Neural cell (in vitro differentiated cells): ENCODE data around the gene CENPP. TPM values are rescaled to one million over a fixed set of nuclear protein-coding genes. Genes with fewer than 3 reads are reported as not detected.

Source experiments
- H2AFZ ChIP-seq: fragments of 200-600, 300-800 bp; sonication (generic), shearing (Covaris generic); 2 replicates; pipeline ENCODE4 v1.6.0; 2014; ENCODE audit warnings: low read depth, mild to moderate bottlenecking, antibody characterized with exemption, low read length, moderate library complexity
- H3F3A ChIP-seq: fragments of 200-600 bp; shearing (Covaris generic); 2 replicates; pipeline ENCODE4 v1.6.1; 2016; ENCODE audit warnings: mild to moderate bottlenecking, moderate library complexity, mixed read lengths, antibody characterized with exemption, low read length; ENCODE audit not compliant: insufficient read depth, poor library complexity, severe bottlenecking
- H3K27ac ChIP-seq: fragments of 200-600, 300-800 bp; sonication (generic), shearing (Covaris generic); 2 replicates; pipeline ENCODE4 v1.5.1; 2014; ENCODE audit warnings: mild to moderate bottlenecking, low read length, moderate library complexity
- H3K27me3 ChIP-seq: fragments of 300-800, 200-600 bp; sonication (generic), shearing (Covaris generic); 2 replicates; pipeline ENCODE4 v1.6.0; 2014; ENCODE audit warnings: mild to moderate bottlenecking, low read depth, low read length, moderate library complexity; ENCODE audit not compliant: insufficient read depth
- H3K36me3 ChIP-seq: fragments of 300-800, 200-600 bp; sonication (generic), shearing (Covaris generic); 2 replicates; pipeline ENCODE4 v1.5.1; 2014; ENCODE audit warnings: mild to moderate bottlenecking, antibody characterized with exemption, low read length, moderate library complexity; ENCODE audit not compliant: insufficient read depth
- H3K4me2 ChIP-seq: fragments of 300-800, 200-600 bp; sonication (generic), shearing (Covaris generic); 2 replicates; pipeline ENCODE4 v1.6.0; 2014; ENCODE audit warnings: mild to moderate bottlenecking, low read length
- H3K4me3 ChIP-seq: fragments of 300-800, 200-600 bp; sonication (generic), shearing (Covaris generic); 2 replicates; pipeline ENCODE4 v1.5.1; 2014; ENCODE audit warnings: mild to moderate bottlenecking, low read length, moderate library complexity
- H3K79me2 ChIP-seq: fragments of 200-600 bp; shearing (Covaris generic); replicated peaks from 2 replicates; pipeline ENCODE4 v1.6.0; 2014; ENCODE audit warnings: mild to moderate bottlenecking, low read length, moderate library complexity; ENCODE audit not compliant: insufficient read depth
- H3K9ac ChIP-seq: fragments of 300-800, 200-600 bp; sonication (generic), shearing (Covaris generic); 2 replicates; pipeline ENCODE4 v1.6.1; 2016; ENCODE audit warnings: mild to moderate bottlenecking, low read length, mixed read lengths
- H3K9me2 ChIP-seq: fragments of 200-600 bp; shearing (Covaris generic); 2 replicates; pipeline ENCODE4 v1.6.1; 2016; ENCODE audit warnings: mild to moderate bottlenecking, low read length, mixed read lengths; ENCODE audit not compliant: insufficient read depth
- H3K9me3 ChIP-seq: fragments of 200-600, 300-800 bp; sonication (generic), shearing (Covaris generic); 2 replicates; pipeline ENCODE4 v1.6.1; 2016; ENCODE audit warnings: mild to moderate bottlenecking, mixed run types, low read length, moderate library complexity, mixed read lengths
- H4K20me1 ChIP-seq: fragments of 200-600 bp; shearing (Covaris generic); 2 replicates; pipeline ENCODE4 v1.6.1; 2016; ENCODE audit warnings: mild to moderate bottlenecking, mixed run types; ENCODE audit not compliant: insufficient read depth
- CTCF ChIP-seq: fragments of 450-650 bp; IDR thresholded peaks from 2 replicates; pipeline ENCODE4 v1.5.1; 2014; ENCODE audit warnings: antibody characterized with exemption, mild to moderate bottlenecking, moderate library complexity; ENCODE audit not compliant: poor library complexity, severe bottlenecking
- EP300 ChIP-seq: fragments of 450-650 bp; conservative IDR thresholded peaks from 2 replicates; pipeline ENCODE4 v1.6.1; 2014; ENCODE audit warnings: antibody characterized with exemption, mild to moderate bottlenecking, moderate library complexity; ENCODE audit not compliant: poor library complexity, severe bottlenecking
- EZH2 ChIP-seq: fragments of 200-600, 300-800 bp; shearing (Covaris generic), sonication (generic); IDR thresholded peaks from 2 replicates; pipeline ENCODE4 v1.6.1; 2014; ENCODE audit warnings: antibody characterized with exemption, low read length, borderline replicate concordance, mild to moderate bottlenecking; ENCODE audit not compliant: insufficient read depth, poor library complexity, severe bottlenecking
- MXI1 ChIP-seq: fragments of 450-650 bp; conservative IDR thresholded peaks from 2 replicates; pipeline ENCODE4 v1.6.1; 2014; ENCODE audit warnings: antibody characterized with exemption, mild to moderate bottlenecking; ENCODE audit not compliant: poor library complexity, severe bottlenecking
- POLR2AphosphoS5 ChIP-seq: IDR thresholded peaks from 2 replicates; pipeline ENCODE4 v1.6.1; 2012
- RAD21 ChIP-seq: fragments of 450-650 bp; conservative IDR thresholded peaks from 2 replicates; pipeline ENCODE4 v1.6.1; 2014; ENCODE audit warnings: antibody characterized with exemption, mild to moderate bottlenecking, moderate library complexity
- REST ChIP-seq: IDR thresholded peaks from 2 replicates; pipeline ENCODE4 v1.6.1; 2012; ENCODE audit warnings: borderline replicate concordance
- SMC3 ChIP-seq: fragments of 450-650 bp; conservative IDR thresholded peaks from 2 replicates; pipeline ENCODE4 v1.6.1; 2014; ENCODE audit warnings: antibody characterized with exemption, mild to moderate bottlenecking, moderate library complexity; ENCODE audit not compliant: poor library complexity
- TAF1 ChIP-seq: IDR thresholded peaks from 2 replicates; pipeline ENCODE4 v1.6.1; 2012; ENCODE audit warnings: low read depth
- polyA plus RNA-seq: library from polyadenylated mRNA; depleted of rRNA; stranded (reverse); fragments of >200 nt; gene quantifications from 2 replicates; pipeline ENCODE4 v1.2.3, GENCODE V29; 2014

Gene CENPP
- polyA plus RNA-seq, 1 donor from 2014 or later = 5.0 TPM

GRCh38 chr9:92617195-92617813, 291.6 kb downstream of the CENPP start:
- TF ChIP-seq EZH2 (no peak), CTCF (no peak), EP300 (no peak), RAD21 (no peak)
- Histone ChIP-seq H3K36me3 (no peaks in the 10 kb centered on the region), H3K27ac (no peak overlapping the region), H3K9me3 (no peaks in the 10 kb centered on the region), H4K20me1 (no peaks in the 10 kb centered on the region), H3K27me3 (no peaks in the 10 kb centered on the region), H3K4me3 (no peak overlapping the region), H3F3A (no peaks in the 10 kb centered on the region), H3K9me2 (no peaks in the 10 kb centered on the region), H3K79me2 (no peaks in the 10 kb centered on the region), H2AFZ (no peak overlapping the region), H3K4me2 (no peak overlapping the region), H3K9ac (no peak overlapping the region)

- Histone ChIP-seq H4K20me1 (no peaks in the 10 kb centered on the region), H3K79me2 (no peaks in the 10 kb centered on the region), H3K4me3 (no peak overlapping the region), H3K4me2 (no peak overlapping the region), H3K27me3 (no peaks in the 10 kb centered on the region), H3K27ac (no peak overlapping the region), H3K36me3 (no peaks in the 10 kb centered on the region), H3K9me2 (no peaks in the 10 kb centered on the region), H2AFZ (no peak overlapping the region), H3K9ac (no peak overlapping the region), H3F3A (no peaks in the 10 kb centered on the region), H3K9me3 (no peaks in the 10 kb centered on the region)
- TF ChIP-seq EZH2 = no peak
- no peak for TF ChIP-seq POLR2AphosphoS5
- no peak for TF ChIP-seq SMC3
- TF ChIP-seq EP300 = no peak
- no peak for TF ChIP-seq REST
- no peak for TF ChIP-seq TAF1
- TF ChIP-seq MXI1 = no peak
- TF ChIP-seq CTCF = no peak
- TF ChIP-seq RAD21 = no peak
Measured at GRCh38 chr9:92617951-92618510, 292.3 kb downstream of the CENPP start.
